CD4-positive, alpha-beta T cell treated with Interleukin-12 subunit alpha and Interleukin-12 subunit beta, for 1 hour (primary cell): Measurements from ENCODE around the gene TMEM178B.
"Not testable (repeated sequence)": the region's sequence is repeated elsewhere in the genome, so short reads cannot be mapped to it uniquely, and the experiment has no call there.

Experiments
- DNase-seq: peaks from one replicate; pipeline ENCODE4 v3.0.0-alpha.2; 2020

TMEM178B gene

GRCh38 chr7:141361960-141362359 lies 288.1 kb downstream of the TMEM178B start:
- no peak for DNase-seq

GRCh38 chr7:141362580-141363435 lies 288.9 kb downstream of the TMEM178B start:
- no peak for DNase-seq

DNA sequence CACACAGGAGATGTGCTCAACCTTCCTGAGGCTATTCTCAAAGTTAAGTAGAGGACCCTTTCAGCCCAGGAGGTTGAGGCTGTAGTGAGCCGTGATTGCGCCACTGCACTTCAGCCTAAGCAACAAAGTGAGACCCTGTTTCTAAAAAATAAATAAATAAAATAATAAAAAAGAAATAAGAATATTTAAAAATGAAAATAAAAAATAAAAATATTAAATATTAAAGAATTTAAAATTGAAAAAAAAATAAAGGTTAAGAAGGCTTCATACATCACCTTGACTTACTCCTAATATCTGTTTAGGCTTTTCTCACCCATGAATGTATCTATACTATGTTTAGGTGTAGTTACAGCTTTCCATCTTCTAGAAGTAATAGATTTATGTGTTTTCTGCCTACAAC lies 289.9 kb downstream of the TMEM178B start:
- DNase-seq, result no peak

GRCh38 chr7:141366091-141366621 lies 292.3 kb downstream of the TMEM178B start:
- DNase-seq, result no peak

DNA sequence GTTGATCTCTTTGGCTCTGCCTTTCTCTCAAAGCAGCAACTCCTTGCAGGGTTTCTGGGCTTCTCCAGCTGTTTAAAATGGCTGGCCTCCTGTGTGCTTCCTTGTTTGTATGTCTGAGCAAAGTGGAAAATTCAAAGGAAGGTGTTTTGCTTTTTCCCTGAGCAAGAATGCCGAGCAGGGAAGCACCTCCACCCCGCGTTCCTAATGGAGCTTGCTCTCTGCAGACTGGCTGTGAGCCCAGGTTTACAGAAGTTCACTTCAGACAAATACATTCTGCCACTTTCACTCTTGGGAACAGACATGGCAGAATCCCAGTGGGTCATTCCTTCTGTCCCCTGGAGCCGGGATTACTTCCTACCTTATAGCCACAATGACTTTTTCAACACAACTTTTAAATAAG lies 295.6 kb downstream of the TMEM178B start:
- DNase-seq, result no peak

- no peak for DNase-seq
Measured at GRCh38 chr7:141370178-141370577, 296.3 kb downstream of the TMEM178B start.

GRCh38 chr7:141370650-141371049 lies 296.8 kb downstream of the TMEM178B start:
- DNase-seq, result no peak

- no peak for DNase-seq
Measured at GRCh38 chr7:141374425-141374824, 300.6 kb downstream of the TMEM178B start.

DNA sequence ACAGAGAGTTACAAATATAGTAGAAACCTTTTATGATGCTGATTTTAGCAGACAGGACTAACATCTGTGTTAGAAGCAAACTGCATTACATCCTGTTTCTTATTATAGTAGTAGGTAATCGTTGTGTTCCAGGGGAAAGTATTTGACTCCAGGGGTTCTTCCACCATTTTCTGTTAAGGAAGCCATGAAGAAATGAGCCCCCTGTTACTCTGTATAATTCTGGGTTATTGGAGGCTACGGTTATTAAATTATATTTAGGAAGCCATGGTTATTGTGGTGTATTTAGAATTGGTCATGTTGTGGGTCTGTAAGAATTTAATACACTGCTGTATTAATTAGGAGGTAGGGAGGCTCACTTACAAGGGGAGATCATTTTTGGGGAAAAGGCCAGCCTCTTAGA lies 301.6 kb downstream of the TMEM178B start:
- no peak for DNase-seq

DNA sequence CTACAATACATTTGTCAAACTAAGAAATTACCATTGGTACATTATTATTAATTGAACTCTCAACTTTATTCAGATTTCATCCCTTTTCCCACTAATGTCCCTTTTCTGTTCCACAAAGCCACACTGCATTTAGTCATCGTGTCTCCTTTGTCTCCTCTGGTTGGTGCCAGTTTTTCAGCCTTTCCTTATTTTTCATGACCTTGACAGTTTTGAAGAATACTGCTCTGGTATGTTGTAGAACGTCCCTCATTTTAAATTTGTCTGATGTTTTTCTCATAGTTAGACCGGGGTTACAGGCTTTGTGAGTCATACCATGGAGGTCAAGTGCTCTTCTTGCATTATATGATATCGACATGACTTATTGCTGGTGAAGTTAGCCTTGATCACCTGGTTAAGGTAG lies 304.0 kb downstream of the TMEM178B start:
- no peak for DNase-seq

GRCh38 chr7:141378405-141378804 lies 304.5 kb downstream of the TMEM178B start:
- DNase-seq, result no peak

- no peak for DNase-seq
Measured at GRCh38 chr7:141381794-141382427, 308.0 kb downstream of the TMEM178B start.

DNA sequence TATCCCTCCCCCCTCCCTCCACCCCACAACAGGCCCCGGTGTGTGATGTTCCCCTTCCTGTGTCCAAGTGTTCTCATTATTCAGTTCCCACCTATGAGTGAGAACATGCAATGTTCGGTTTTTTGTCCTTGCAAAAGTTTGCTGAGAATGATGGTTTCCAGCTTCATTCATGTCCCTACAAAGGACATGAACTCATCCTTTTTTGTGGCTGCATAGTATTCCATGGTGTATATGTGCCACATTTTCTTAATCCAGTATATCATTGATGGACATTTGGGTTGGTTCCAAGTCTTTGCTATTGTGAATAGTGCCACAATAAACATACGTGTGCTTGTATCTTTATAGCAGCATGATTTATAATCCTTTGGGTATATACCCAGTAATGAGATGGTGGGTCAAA lies 309.5 kb downstream of the TMEM178B start:
- not testable (repeated sequence) for DNase-seq

DNA sequence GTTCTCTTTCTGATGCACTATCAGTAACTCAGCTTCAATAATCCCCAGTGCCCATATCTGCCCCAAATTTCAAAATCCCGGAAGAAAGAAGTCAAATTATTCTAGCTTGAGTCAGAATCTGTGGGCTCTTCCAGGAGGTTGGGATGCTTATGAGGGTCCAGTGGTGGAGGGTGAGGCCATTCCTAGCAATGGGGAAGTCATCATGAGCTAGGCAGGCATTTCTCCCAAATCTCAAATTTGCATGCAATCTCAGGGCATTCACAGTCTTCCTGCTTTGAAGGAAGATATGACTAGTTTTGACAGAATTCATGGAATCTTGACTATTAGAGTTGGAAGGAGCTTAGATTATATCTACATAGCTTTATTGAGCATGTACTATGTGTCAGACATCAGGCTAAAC lies 313.0 kb downstream of the TMEM178B start:
- DNase-seq, result no peak

- DNase-seq, result no peak
Measured at GRCh38 chr7:141387521-141388217, 313.8 kb downstream of the TMEM178B start.

GRCh38 chr7:141389140-141389796 lies 315.4 kb downstream of the TMEM178B start:
- no peak for DNase-seq

DNA sequence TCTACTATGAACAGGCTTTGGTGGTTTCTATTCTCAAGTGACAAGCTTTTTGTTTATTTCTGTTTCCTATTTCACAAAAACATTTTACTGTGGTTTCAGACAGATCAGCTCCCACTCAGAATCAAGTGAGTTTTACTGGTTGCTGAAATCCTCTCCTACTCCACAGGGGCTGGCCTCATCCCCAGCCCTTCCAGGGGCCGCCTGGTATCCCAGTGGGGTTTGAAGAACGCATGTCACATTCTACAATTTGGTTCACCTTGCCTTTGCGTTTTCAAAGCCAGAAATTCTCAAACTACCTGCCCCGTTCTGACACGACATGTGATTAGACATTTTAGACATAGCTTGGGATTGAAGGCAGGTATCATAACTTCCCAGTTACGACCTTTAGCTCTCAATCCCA lies 316.5 kb downstream of the TMEM178B start:
- no peak for DNase-seq

GRCh38 chr7:141393056-141393455 lies 319.2 kb downstream of the TMEM178B start:
- no peak for DNase-seq

GRCh38 chr7:141397236-141398163 lies 323.6 kb downstream of the TMEM178B start:
- DNase-seq, result no peak

GRCh38 chr7:141400356-141400755 lies 326.5 kb downstream of the TMEM178B start:
- DNase-seq, result no peak

DNA sequence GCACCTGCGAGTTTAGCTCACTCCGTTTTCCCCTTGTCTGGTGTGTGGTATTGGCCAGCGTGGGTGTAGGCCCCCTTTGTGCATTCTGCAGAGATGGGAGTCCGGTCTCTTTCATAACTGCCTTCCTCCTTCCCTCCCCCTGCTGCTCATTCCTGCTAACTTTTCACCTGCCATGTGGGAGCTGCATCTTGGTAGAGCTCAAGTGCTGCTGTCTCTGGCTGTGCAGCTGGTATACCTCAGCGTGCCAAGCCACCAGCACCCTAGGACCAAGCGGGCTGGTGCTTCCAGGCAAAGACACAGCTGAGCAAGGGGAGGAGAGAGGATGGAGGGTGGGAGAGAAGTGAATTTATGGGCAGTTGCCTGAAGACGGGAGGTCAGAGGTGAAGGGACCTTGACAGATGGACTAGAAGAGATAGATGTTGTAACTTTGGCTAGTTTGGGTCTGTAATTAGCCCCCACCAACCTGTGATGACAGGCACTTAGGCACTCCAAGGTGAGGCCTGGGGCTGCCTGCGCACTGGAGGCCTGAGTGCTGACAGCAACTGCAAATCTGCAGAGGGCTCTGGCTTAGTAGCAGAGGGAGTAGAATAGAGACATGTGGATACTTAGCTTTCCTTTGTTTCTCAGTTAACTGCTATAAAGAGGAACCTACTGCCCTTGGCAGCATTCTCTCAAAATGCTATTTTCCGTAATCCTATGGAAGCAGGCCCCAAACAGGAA lies 328.6 kb downstream of the TMEM178B start:
- DNase-seq, result no peak
